Ovary (tissue), 3 donors: Measurements from ENCODE around the gene SMOC2.

Experiments used
- CTCF ChIP-seq, 3 donors: fragments of 450-650 bp in 2 of 3; fragments of 200-600 bp in 1 of 3; IDR thresholded peaks; one replicate each; pipeline versions ENCODE4 v1.5.1 to v1.8.0; 2016 to 2022; ENCODE audit warnings: antibody characterized with exemption in 3 of 3, mild to moderate bottlenecking in 1 of 3
- EP300 ChIP-seq: sonication (generic); formaldehyde crosslinking; IDR thresholded peaks from one replicate; pipeline ENCODE4 v1.6.1; 2017; ENCODE audit warnings: antibody characterized with exemption
- POLR2A ChIP-seq: fragments of 450-650 bp; IDR thresholded peaks from one replicate; pipeline ENCODE4 v1.6.1; 2017; ENCODE audit warnings: antibody characterized with exemption, mild to moderate bottlenecking, moderate library complexity
- donor health status: DM: no; HTN: no; CAD: no.

- TF ChIP-seq CTCF (IDR thresholded peaks at IDR 0.05) (no peak), POLR2A (no peak), EP300 (no peak)
These were observed 77.4 kb downstream of the SMOC2 start for GRCh38 chr6:168518348-168518745.
